ENCODE measurements around the gene VAC14. TPM values are rescaled to one million over a fixed set of nuclear protein-coding genes. Genes with fewer than 3 reads are reported as not detected.

The VAC14 gene
- total RNA-seq, 4 donors from 2014 or later = 18.6 to 32.2 (median 25.9) TPM

DNA sequence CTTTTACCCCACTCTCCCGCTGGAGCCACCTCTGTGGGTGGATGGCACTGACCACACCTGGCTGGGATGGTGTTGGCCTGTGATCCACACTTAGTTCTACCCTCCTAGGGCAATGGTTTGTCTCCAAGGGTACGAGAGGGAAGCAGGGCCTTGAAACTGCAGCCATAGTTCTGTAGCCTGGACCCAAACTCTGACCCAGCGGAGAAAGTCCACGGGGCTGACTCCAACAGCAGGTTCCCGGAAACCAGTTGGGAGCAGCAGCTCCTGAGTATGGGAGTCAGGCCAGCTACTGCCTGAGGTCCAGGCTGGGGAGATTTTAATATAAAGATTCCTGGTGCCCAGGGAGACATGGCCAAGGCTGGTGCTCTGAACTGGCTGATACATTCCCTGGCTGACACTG is 91.5 kb downstream of the VAC14 start:
- no peak for DNase-seq
- intact Hi-C loops (cut with DNase I) = no loop called here
- Histone ChIP-seq H3K4me3 (no peak overlapping the region), H3K36me3 (peaks cover 0 to 8% (median 0%) of the 10 kb centered on the region in 3 donors), H3K27me3 (no peaks in the 10 kb centered on the region), H3K4me1 (peaks cover 16 to 77% (median 32%) of the 10 kb centered on the region in 3 donors), H3K27ac (peak overlapping the region in 3 of 4 donors; percentile 31 to 56 (median 45)), H3K9me3 (no peaks in the 10 kb centered on the region)
- TF ChIP-seq POLR2A (IDR thresholded peaks at IDR 0.05) = no peak
- TF ChIP-seq, protein P1, sequence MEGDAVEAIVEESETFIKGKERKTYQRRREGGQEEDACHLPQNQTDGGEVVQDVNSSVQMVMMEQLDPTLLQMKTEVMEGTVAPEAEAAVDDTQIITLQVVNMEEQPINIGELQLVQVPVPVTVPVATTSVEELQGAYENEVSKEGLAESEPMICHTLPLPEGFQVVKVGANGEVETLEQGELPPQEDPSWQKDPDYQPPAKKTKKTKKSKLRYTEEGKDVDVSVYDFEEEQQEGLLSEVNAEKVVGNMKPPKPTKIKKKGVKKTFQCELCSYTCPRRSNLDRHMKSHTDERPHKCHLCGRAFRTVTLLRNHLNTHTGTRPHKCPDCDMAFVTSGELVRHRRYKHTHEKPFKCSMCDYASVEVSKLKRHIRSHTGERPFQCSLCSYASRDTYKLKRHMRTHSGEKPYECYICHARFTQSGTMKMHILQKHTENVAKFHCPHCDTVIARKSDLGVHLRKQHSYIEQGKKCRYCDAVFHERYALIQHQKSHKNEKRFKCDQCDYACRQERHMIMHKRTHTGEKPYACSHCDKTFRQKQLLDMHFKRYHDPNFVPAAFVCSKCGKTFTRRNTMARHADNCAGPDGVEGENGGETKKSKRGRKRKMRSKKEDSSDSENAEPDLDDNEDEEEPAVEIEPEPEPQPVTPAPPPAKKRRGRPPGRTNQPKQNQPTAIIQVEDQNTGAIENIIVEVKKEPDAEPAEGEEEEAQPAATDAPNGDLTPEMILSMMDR (IDR thresholded peaks at IDR 0.05) = no peak
- WGBS, 2 donors = 82 to 92% methylated on average over 3 to 4 of the region's 5 CpGs

DNA sequence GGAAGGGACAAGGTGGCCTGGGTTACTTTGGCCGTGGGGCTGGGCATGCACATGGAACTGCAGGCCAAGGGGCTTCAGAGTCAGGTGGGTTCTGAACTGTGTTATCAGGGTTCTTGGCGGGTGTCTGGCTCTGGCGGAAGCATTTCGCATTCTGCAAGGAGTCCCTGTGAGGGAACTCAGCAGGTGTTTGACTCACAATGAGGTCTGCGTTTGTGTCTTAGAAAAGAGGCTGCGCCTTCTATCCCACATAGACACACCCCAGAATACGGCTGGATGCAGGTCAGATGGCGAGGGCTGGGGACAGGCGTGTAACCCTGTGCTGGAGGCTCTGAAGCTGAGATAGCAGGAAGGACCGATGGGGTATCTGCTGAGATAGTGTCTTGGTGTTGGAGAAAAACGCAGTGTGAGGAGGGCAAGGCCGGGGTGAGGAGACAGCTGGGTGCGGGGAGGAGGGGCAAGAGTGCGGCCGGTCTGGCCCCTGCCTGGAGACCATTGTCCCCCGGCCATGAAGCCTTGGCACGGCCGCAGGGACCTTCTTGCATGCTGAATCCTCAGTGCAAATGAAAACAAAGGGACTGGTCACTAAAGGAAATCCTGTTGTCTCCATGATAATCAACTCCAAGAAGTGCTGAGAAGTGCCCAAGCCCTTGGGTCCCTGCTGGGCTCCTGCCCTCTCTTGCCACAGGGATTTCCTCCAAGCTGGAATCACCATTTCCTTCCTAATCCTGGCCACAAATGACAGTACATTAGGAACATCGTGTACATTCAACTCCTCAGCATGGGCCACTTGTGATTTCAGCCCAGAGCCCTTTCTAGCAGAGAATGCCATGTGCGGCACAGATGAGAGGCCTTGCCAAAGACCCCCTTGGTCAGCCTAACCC is 92.4 kb downstream of the VAC14 start:
- Histone ChIP-seq H3K9me3 (no peaks in the 10 kb centered on the region), H3K27me3 (no peaks in the 10 kb centered on the region), H3K27ac (peak overlapping the region in 3 of 4 donors; percentile 24 to 76 (median 31)), H3K36me3 (peaks cover 0 to 8% (median 0%) of the 10 kb centered on the region in 3 donors), H3K4me1 (peaks cover 24 to 77% (median 34%) of the 10 kb centered on the region in 3 donors), H3K4me3 (no peak overlapping the region)
- intact Hi-C loops (cut with DNase I) = no loop called here
- WGBS, 2 donors = 71 to 87% methylated on average over 15 of the region's 20 CpGs
- TF ChIP-seq, protein P1 (IDR thresholded peaks at IDR 0.05) = no peak
- TF ChIP-seq POLR2A (IDR thresholded peaks at IDR 0.05) = no peak
- DNase-seq = no peak

DNA sequence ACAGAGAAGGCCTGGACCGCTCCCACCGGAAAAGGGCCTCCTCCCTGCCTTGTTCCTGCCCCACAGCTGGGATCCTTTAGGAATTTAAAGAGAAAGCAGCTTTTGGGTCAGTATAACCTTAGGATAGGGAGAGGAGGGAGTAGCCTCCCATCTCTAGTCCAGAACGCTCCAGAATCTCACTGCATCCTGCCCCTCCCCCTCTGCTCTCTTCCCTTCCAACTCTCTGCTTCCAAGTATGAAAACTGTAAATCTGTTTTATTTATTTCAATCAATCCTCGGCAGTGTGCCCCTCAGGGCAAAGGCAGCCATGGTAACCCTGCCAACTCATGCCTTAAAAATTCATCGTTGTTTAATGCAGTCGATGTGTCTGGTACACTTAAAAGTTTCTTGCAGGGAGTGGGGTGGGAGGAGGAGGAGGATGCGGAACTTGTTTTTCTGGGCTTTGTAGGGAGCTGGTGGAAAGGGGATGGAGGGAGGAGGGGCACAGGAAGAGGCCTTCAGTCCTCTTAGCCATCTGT is 94.0 kb downstream of the VAC14 start:
- no peak for DNase-seq
- TF ChIP-seq POLR2A (IDR thresholded peaks at IDR 0.05) = no peak
- TF ChIP-seq, protein P1 (IDR thresholded peaks at IDR 0.05) = no peak
- Histone ChIP-seq H3K9me3 (no peaks in the 10 kb centered on the region), H3K36me3 (peaks cover 0 to 8% (median 0%) of the 10 kb centered on the region in 3 donors), H3K4me3 (no peak overlapping the region), H3K27me3 (no peaks in the 10 kb centered on the region), H3K4me1 (peaks cover 40 to 83% (median 50%) of the 10 kb centered on the region in 3 donors), H3K27ac (peak overlapping the region; percentile 59 to 95 (median 84))
- intact Hi-C loops (cut with DNase I) = no loop called here
- 27 to 31% methylated on average over 7 of the region's 7 CpGs for WGBS, 2 donors

DNA sequence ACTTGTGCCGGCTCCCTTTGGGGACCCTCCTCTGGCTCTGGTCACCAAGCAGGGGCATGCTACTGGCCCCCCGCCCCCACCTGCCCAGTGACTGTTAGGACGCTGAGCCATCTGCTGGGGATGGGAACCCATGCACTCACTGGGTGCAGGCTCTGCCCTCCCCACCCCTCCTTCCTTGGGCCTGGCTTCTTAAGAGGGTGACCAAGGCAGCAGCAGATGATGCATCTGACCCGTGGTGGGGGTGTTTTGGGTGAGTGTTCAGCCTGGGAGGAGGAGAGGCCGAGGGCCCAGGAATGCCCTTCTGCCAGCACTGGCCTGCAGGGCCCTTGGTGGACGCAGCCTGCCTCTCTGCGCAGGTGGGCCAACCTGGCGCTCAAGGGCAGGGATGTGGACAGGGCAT is 95.9 kb downstream of the VAC14 start:
- 90% methylated on average over 7 of the region's 8 CpGs; no CpG with 5 or more reads in 1 of the 2 donors for WGBS, 2 donors
- intact Hi-C loops (cut with DNase I) = no loop called here

More for the DNA sequence above, 95.9 kb downstream of the VAC14 start:
- H3K9me3 ChIP-seq = no peaks in the 10 kb centered on the region
- no peaks in the 10 kb centered on the region for H3K27me3 ChIP-seq
- no peak for TF ChIP-seq POLR2A (IDR thresholded peaks at IDR 0.05)
- TF ChIP-seq, protein P1 (IDR thresholded peaks at IDR 0.05) = no peak
- H3K4me3 ChIP-seq = no peak overlapping the region
- no peak for DNase-seq
- peak overlapping the region; percentile 85 to 95 (median 90) for H3K27ac ChIP-seq
- H3K36me3 ChIP-seq = no peaks in the 10 kb centered on the region
- peaks cover 58 to 97% (median 70%) of the 10 kb centered on the region in 3 donors for H3K4me1 ChIP-seq

Measured in esophagus squamous epithelium (tissue), 5 donors.